Measurements from ENCODE around the gene ADGRG3.

DNA sequence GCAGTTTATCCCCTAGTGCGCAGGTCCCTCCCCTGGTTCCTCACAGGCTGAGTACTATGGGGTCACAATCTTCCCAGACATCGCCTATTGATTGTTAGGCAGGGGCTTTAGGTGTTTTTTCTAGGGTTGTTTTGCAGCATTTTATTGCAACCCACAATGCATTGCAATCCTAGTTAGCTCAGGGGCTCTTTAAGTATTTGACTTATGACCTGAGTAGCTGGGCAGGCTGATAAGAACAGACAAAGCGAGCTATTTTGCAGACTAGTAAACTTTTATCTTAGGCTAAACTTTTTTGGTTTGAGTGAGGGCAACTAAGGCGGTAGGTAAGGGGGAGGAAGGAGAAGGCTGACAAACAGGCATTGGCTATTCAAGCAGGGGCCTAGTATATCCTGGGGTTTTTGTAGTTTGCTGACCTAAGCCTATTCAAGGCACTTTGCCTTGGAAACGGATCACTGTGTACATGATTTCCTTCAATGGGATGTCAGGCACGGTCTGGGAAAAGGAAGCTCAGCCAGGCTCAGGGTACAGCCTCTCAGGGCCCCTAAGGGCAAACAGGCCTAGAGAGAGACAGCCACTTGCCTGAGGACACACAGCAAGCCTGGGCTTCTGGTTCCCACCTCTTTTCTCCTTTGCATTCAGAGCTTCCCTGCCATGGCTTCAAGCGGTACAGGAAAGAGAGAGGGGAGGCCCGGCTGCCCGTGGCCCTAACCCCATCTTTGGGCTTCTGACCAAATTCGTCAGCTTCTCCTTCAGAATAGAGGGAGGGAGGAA lies 32.9 kb downstream of the ADGRG3 start:
- TF ChIP-seq, protein P1, sequence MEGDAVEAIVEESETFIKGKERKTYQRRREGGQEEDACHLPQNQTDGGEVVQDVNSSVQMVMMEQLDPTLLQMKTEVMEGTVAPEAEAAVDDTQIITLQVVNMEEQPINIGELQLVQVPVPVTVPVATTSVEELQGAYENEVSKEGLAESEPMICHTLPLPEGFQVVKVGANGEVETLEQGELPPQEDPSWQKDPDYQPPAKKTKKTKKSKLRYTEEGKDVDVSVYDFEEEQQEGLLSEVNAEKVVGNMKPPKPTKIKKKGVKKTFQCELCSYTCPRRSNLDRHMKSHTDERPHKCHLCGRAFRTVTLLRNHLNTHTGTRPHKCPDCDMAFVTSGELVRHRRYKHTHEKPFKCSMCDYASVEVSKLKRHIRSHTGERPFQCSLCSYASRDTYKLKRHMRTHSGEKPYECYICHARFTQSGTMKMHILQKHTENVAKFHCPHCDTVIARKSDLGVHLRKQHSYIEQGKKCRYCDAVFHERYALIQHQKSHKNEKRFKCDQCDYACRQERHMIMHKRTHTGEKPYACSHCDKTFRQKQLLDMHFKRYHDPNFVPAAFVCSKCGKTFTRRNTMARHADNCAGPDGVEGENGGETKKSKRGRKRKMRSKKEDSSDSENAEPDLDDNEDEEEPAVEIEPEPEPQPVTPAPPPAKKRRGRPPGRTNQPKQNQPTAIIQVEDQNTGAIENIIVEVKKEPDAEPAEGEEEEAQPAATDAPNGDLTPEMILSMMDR (IDR thresholded peaks at IDR 0.05): no peak
- no peak for TF ChIP-seq POLR2A (IDR thresholded peaks at IDR 0.05)
